ENCODE data around the gene PDE3A.
A peak's percentile ranks its signal among the peaks of the same experiment; 100 is the strongest.
"Not testable (repeated sequence)": the region's sequence is repeated elsewhere in the genome, so short reads cannot be mapped to it uniquely, and the experiment has no call there.

PDE3A gene

DNA sequence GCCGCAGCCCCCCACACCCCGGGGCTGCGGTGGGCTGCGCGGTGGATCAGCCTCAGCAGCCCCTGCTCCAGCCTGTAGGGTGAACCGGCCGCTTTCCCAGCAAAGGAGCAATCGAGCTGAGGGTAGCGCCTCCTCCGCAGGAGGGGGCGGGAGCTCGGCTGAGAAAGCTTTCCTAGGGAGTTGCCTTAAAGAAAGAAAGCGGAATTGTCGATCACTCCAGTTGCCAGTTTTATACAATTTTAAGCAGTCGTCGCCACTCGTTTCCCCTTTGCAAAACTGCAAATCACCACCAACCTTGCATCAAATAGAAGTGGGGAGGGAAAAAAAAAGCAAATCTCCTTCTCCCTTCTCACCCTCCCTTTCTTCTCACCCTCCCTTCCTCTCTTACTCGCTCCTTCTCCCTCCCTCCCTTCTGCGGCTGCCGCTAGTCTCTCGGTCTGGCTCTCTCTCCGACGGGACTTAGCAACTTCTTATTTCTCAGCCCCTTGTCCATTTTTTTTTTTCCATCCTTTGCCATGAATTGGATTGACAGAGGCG, at the start of gene PDE3A:
Gene PDE3A, plus strand, starts transcription at position 424 of the 537 bp plus-strand sequence. CDS start 748 bp downstream, outside the sequence.
- H3K9me3 ChIP-seq (ENCODE audit: control insufficient read depth, insufficient read depth, low read depth, low read length) = no peaks in the 10 kb centered on the region
- no peak within 1 kb of the TSS for H3K27ac ChIP-seq (ENCODE audit: low read depth, low read length)
- peak within 1 kb of the TSS; percentile 89 for H3K4me3 ChIP-seq (ENCODE audit: low read depth, low read length)
- H3K36me3 ChIP-seq (ENCODE audit: control insufficient read depth, insufficient read depth, low read length) = no peaks in the 10 kb centered on the region
- peak within 1 kb of the TSS; percentile 64 for H3K9ac ChIP-seq (ENCODE audit: low read length)
- peaks cover 50% of the 10 kb centered on the region for H3K27me3 ChIP-seq (ENCODE audit: control insufficient read depth, insufficient read depth, low read length)
- H3K4me1 ChIP-seq (ENCODE audit: control insufficient read depth, insufficient read depth, low read length) = peaks cover 8% of the 10 kb centered on the region; the same call in 1 of the 2 replicates

DNA sequence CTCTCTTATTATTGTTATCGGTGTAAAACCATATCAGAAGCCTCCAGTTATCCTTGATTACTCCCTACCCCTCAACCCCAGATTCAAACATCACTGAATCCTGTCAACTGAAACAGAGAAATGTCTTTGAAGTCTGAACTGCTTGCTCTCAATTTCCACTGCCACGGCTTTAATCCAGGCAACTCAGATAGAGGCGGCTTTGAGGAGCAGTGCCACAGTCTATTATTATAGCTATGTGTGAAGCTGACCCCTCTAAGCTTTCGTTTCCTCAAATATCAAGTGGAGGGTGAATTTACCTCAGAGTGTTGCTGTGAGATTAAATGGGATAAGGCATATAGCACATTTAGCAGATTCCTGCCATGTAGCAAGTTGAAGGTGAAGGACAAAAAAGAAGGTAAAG, 49.0 kb upstream of the PDE3A start:
- H3K36me3 ChIP-seq (ENCODE audit: control insufficient read depth, insufficient read depth, low read length) = no peaks in the 10 kb centered on the region
- H3K4me1 ChIP-seq (ENCODE audit: control insufficient read depth, insufficient read depth, low read length) = peaks cover 14% of the 10 kb centered on the region; the same call in 1 of the 2 replicates
- H3K4me3 ChIP-seq (ENCODE audit: low read depth, low read length) = no peak overlapping the region
- no peak overlapping the region for H3K27ac ChIP-seq (ENCODE audit: low read depth, low read length)
- no peaks in the 10 kb centered on the region for H3K9me3 ChIP-seq (ENCODE audit: control insufficient read depth, insufficient read depth, low read depth, low read length)
- no peak overlapping the region for H3K9ac ChIP-seq (ENCODE audit: low read length)
- no peaks in the 10 kb centered on the region for H3K27me3 ChIP-seq (ENCODE audit: control insufficient read depth, insufficient read depth, low read length)

DNA sequence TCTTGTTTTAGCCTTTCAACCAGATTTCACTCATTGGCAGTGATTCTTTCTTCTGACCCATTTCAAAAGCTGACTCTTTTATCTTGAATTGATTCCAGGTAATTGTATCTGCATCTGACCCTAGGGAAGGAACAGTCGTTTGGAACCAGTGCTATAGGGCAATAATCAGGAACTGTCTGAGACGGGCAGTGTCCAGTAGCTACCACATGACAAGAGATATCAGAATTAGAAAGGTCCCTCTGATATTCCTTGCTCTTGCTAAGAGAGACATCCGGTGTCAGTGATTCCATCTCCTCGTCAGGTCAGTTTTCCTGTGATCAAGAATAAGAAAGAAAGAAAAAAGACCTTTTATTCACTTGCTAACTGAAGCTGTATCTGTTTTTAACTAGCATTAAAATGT, 47.8 kb upstream of the PDE3A start:
- Histone ChIP-seq H3K4me1 (ENCODE audit: control insufficient read depth, insufficient read depth, low read length) (peaks cover 14% of the 10 kb centered on the region; the same call in 1 of the 2 replicates), H3K4me3 (ENCODE audit: low read depth, low read length) (no peak overlapping the region), H3K36me3 (ENCODE audit: control insufficient read depth, insufficient read depth, low read length) (no peaks in the 10 kb centered on the region), H3K27me3 (ENCODE audit: control insufficient read depth, insufficient read depth, low read length) (no peaks in the 10 kb centered on the region), H3K27ac (ENCODE audit: low read depth, low read length) (no peak overlapping the region), H3K9me3 (ENCODE audit: control insufficient read depth, insufficient read depth, low read depth, low read length) (no peaks in the 10 kb centered on the region), H3K9ac (ENCODE audit: low read length) (no peak overlapping the region)

DNA sequence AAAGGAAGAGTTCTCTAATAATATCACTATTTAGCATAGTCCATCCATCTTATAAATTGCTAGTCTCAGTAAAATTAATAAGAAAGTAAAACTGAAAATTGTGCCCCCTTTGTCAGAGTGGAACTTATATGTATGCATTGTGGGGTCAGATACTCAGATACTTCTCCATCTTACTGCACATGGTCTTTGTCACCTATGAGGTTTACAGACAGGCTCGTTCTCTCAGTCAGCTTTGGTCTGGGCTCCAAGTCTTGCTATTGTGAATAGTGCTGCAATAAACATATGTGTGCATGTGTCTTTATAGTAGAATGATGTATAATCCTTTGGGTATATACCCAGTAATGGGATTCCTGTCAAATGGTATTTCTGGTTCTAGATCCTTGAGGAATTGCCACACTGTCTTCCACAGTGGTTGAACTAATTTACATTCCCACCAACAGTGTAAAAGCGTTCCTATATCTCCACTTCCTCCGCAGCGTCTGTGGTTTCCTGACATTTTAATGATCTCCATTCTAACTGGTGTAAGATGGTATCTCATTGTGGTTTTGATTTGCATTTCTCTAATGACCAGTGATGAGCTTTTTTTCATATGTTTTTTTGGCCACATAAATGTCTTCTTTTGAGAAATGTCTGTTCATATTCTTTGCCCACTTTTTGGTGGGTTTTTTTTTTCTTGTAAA, 37.4 kb upstream of the PDE3A start:
- H3K4me1 ChIP-seq (ENCODE audit: control insufficient read depth, insufficient read depth, low read length); H3K4me3 ChIP-seq (ENCODE audit: low read depth, low read length); H3K27me3 ChIP-seq (ENCODE audit: control insufficient read depth, insufficient read depth, low read length); H3K9ac ChIP-seq (ENCODE audit: low read length); H3K27ac ChIP-seq (ENCODE audit: low read depth, low read length); H3K9me3 ChIP-seq (ENCODE audit: control insufficient read depth, insufficient read depth, low read depth, low read length); H3K36me3 ChIP-seq (ENCODE audit: control insufficient read depth, insufficient read depth, low read length): not testable (repeated sequence)

DNA sequence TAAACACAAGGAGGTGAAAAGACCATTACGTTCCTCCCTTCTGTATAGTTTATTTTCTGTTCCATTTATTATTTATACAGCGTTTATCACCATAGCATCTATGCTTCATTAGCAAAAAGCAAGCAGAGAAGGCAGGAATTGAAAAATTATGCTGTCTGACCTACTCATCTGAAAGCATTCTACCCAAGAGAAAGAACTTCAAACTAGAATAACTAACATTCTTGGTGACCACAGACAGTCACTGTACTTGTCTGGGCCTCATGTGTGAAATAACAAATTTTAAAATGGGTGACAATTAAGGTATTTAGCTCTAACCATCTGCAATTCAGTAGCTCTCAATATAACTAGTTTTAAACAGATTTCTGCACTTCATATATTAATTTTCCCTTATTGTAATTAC, 29.3 kb upstream of the PDE3A start:
- no peaks in the 10 kb centered on the region for H3K36me3 ChIP-seq (ENCODE audit: control insufficient read depth, insufficient read depth, low read length)
- H3K27ac ChIP-seq (ENCODE audit: low read depth, low read length) = no peak overlapping the region
- H3K4me1 ChIP-seq (ENCODE audit: control insufficient read depth, insufficient read depth, low read length) = no peaks in the 10 kb centered on the region
- no peak overlapping the region for H3K4me3 ChIP-seq (ENCODE audit: low read depth, low read length)
- peaks cover 3% of the 10 kb centered on the region; the same call in 1 of the 2 replicates for H3K9me3 ChIP-seq (ENCODE audit: control insufficient read depth, insufficient read depth, low read depth, low read length)
- no peak overlapping the region for H3K9ac ChIP-seq (ENCODE audit: low read length)
- no peaks in the 10 kb centered on the region for H3K27me3 ChIP-seq (ENCODE audit: control insufficient read depth, insufficient read depth, low read length)

DNA sequence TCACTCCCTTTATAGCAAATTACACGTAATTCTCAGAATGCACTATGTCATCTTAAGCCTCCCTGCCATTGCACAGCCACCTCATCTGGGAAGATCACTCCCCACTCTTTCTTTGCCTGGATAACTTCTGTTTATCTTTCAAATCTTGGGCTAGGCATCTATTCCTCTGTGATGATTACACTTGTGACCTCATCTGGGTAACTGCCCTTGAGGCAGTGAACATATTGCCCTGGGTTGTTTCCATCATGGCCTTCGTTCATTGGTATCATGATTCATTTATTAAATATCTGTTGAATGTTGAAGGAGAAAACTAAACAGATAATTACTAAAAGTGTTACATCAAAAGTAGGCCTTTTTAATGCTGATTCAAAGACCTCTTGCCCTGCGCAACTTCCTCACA, 26.2 kb upstream of the PDE3A start:
- no peaks in the 10 kb centered on the region for H3K27me3 ChIP-seq (ENCODE audit: control insufficient read depth, insufficient read depth, low read length)
- H3K4me3 ChIP-seq (ENCODE audit: low read depth, low read length) = no peak overlapping the region
- no peaks in the 10 kb centered on the region for H3K9me3 ChIP-seq (ENCODE audit: control insufficient read depth, insufficient read depth, low read depth, low read length)
- H3K4me1 ChIP-seq (ENCODE audit: control insufficient read depth, insufficient read depth, low read length) = no peaks in the 10 kb centered on the region
- H3K9ac ChIP-seq (ENCODE audit: low read length) = no peak overlapping the region
- H3K36me3 ChIP-seq (ENCODE audit: control insufficient read depth, insufficient read depth, low read length) = no peaks in the 10 kb centered on the region
- H3K27ac ChIP-seq (ENCODE audit: low read depth, low read length) = no peak overlapping the region

DNA sequence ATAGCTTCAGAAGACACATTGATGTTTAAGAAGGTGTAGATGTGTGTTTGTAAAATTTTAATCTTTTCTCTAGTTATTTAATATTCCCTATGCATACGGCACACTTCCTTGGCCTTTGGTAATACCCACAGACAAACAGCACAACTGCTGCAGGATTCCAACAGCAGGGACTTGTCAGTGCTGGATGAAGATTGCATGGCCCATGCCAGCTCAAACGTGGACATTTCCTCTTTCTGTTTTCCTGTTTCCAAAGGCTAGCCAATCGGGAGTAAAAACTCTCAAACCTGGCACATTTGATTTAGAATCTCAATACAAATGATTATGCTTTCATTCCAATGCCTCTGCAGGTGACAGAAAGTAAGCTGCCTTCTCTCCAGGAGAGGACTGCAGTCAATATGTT, 22.5 kb upstream of the PDE3A start:
- Histone ChIP-seq H3K9ac (ENCODE audit: low read length) (no peak overlapping the region), H3K27me3 (ENCODE audit: control insufficient read depth, insufficient read depth, low read length) (no peaks in the 10 kb centered on the region), H3K36me3 (ENCODE audit: control insufficient read depth, insufficient read depth, low read length) (no peaks in the 10 kb centered on the region), H3K4me3 (ENCODE audit: low read depth, low read length) (no peak overlapping the region), H3K9me3 (ENCODE audit: control insufficient read depth, insufficient read depth, low read depth, low read length) (no peaks in the 10 kb centered on the region), H3K27ac (ENCODE audit: low read depth, low read length) (no peak overlapping the region), H3K4me1 (ENCODE audit: control insufficient read depth, insufficient read depth, low read length) (no peaks in the 10 kb centered on the region)

DNA sequence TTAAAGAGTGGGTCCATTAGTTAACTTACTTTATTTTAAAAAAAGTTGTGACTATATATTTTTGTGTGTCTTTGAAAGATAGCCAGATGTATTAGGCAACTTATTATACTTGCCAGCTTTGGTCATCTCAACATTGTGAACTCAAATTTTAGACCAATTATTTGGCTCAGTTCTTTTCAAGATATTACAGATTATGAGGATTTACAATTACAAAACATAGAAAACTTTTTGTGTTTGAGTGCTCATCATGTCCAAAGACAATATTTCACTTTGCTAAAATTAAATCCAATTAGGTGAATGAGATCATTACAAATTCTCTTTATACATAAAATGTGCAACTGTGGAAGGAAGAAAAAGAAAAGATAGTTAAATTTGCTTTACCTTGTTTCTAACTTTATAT, 18.3 kb upstream of the PDE3A start:
- H3K27ac ChIP-seq (ENCODE audit: low read depth, low read length) = no peak overlapping the region
- H3K4me3 ChIP-seq (ENCODE audit: low read depth, low read length) = no peak overlapping the region
- no peak overlapping the region for H3K9ac ChIP-seq (ENCODE audit: low read length)
- H3K4me1 ChIP-seq (ENCODE audit: control insufficient read depth, insufficient read depth, low read length) = peaks cover 3% of the 10 kb centered on the region; the same call in 1 of the 2 replicates
- H3K9me3 ChIP-seq (ENCODE audit: control insufficient read depth, insufficient read depth, low read depth, low read length) = no peaks in the 10 kb centered on the region
- no peaks in the 10 kb centered on the region for H3K27me3 ChIP-seq (ENCODE audit: control insufficient read depth, insufficient read depth, low read length)
- no peaks in the 10 kb centered on the region for H3K36me3 ChIP-seq (ENCODE audit: control insufficient read depth, insufficient read depth, low read length)

DNA sequence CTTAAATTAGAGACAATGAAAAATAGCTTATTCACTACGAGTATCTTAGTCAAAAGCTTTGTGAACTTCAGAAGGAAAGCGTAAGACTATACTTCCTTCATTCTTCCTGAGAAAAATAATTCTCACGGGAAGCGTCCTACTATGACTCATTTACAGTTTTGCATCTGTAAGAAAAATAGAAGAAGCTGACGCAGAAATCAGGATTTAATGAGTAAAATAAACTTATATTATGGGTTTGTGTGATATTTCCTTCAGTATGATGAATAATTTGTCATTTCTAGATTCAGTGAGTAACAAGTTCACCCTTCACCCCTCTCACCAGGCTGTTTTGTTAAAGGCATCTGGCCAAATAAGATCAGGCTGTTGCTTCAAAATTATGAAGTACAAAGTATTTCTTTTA, 17.8 kb upstream of the PDE3A start:
- Histone ChIP-seq H3K9ac (ENCODE audit: low read length) (no peak overlapping the region), H3K36me3 (ENCODE audit: control insufficient read depth, insufficient read depth, low read length) (no peaks in the 10 kb centered on the region), H3K27ac (ENCODE audit: low read depth, low read length) (no peak overlapping the region), H3K27me3 (ENCODE audit: control insufficient read depth, insufficient read depth, low read length) (no peaks in the 10 kb centered on the region), H3K4me1 (ENCODE audit: control insufficient read depth, insufficient read depth, low read length) (peaks cover 8% of the 10 kb centered on the region; the same call in 1 of the 2 replicates), H3K4me3 (ENCODE audit: low read depth, low read length) (no peak overlapping the region), H3K9me3 (ENCODE audit: control insufficient read depth, insufficient read depth, low read depth, low read length) (no peaks in the 10 kb centered on the region)

DNA sequence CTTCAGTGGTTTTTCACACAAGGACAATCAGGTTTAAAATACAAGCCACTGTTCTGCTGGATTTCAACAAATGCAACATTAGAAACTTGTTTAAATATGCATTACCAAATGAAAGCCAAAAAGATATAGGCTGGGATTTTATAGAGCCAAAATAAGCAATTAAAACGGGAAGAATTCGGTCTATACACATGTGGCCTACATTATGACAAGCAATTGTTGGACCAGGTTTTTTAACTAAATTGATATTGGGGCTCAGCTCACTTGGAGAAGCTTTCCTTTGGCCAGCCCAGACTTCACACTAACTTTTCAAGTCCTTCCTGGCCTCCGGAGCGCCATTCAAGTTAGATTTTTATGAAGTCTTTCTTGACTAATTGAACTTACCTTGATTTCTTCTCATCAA, 16.9 kb upstream of the PDE3A start:
- no peak overlapping the region for H3K27ac ChIP-seq (ENCODE audit: low read depth, low read length)
- H3K9me3 ChIP-seq (ENCODE audit: control insufficient read depth, insufficient read depth, low read depth, low read length) = no peaks in the 10 kb centered on the region

DNA sequence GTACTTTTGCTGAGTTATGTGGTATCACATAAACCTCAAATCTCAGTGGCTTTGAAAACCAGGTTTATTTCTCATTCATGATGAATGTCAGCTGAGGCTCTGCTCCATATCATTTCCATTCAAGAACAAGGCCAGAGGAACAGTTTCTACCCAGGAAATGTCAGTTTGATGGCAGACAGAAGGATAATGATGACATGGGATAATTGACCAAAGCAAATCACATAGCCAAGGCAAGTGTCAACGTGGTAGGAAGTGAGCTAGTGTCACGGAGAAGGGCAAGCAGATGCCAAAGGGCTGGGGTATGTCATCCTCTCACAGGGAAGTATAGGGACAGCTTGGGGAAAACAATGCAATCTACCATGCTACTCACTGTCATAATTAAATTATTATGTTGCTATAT, 12.3 kb upstream of the PDE3A start:
- Histone ChIP-seq H3K4me1 (ENCODE audit: control insufficient read depth, insufficient read depth, low read length) (peaks cover 11% of the 10 kb centered on the region; the same call in 1 of the 2 replicates), H3K27me3 (ENCODE audit: control insufficient read depth, insufficient read depth, low read length) (no peaks in the 10 kb centered on the region), H3K9me3 (ENCODE audit: control insufficient read depth, insufficient read depth, low read depth, low read length) (no peaks in the 10 kb centered on the region), H3K27ac (ENCODE audit: low read depth, low read length) (no peak overlapping the region), H3K36me3 (ENCODE audit: control insufficient read depth, insufficient read depth, low read length) (no peaks in the 10 kb centered on the region), H3K9ac (ENCODE audit: low read length) (no peak overlapping the region), H3K4me3 (ENCODE audit: low read depth, low read length) (no peak overlapping the region)

More for the DNA sequence above, 16.9 kb upstream of the PDE3A start:
- Histone ChIP-seq H3K36me3 (ENCODE audit: control insufficient read depth, insufficient read depth, low read length) (no peaks in the 10 kb centered on the region), H3K27me3 (ENCODE audit: control insufficient read depth, insufficient read depth, low read length) (no peaks in the 10 kb centered on the region), H3K9ac (ENCODE audit: low read length) (no peak overlapping the region), H3K4me3 (ENCODE audit: low read depth, low read length) (no peak overlapping the region), H3K4me1 (ENCODE audit: control insufficient read depth, insufficient read depth, low read length) (peaks cover 11% of the 10 kb centered on the region; the same call in 1 of the 2 replicates)
